Muscle of leg (tissue), 11 donors: ENCODE results near the gene PAK5. TPM values are rescaled to one million over a fixed set of nuclear protein-coding genes. Genes with fewer than 3 reads are reported as not detected.

ENCODE experiments used
- DNase-seq: peaks from one replicate; pipeline ENCODE4 v3.0.0; 2013
- H3K27ac ChIP-seq: one replicate; pipeline ENCODE4 v1.5.1; 2013; ENCODE audit warnings: mild to moderate bottlenecking, low read length, control low read depth
- H3K27me3 ChIP-seq: one replicate; pipeline ENCODE4 v1.6.1; 2013; ENCODE audit warnings: low read length; ENCODE audit not compliant: control insufficient read depth, insufficient read depth
- H3K36me3 ChIP-seq: one replicate; pipeline ENCODE4 v1.6.1; 2013; ENCODE audit warnings: low read length; ENCODE audit not compliant: control insufficient read depth, insufficient read depth
- H3K4me1 ChIP-seq: one replicate; pipeline ENCODE4 v1.6.1; 2013; ENCODE audit warnings: low read length; ENCODE audit not compliant: control insufficient read depth, insufficient read depth
- H3K4me3 ChIP-seq: one replicate; pipeline ENCODE4 v1.5.1; 2013; ENCODE audit warnings: low read length, control low read depth
- H3K9me3 ChIP-seq: replicated peaks from 2 replicates; pipeline ENCODE4 v1.6.1; 2013; ENCODE audit warnings: low read depth, low read length; ENCODE audit not compliant: control insufficient read depth
- WGBS: methylation state at CpG from one replicate; pipeline ENCODE4 v1.1.5; 2013; ENCODE audit warnings: missing lambda C conversion rate; ENCODE audit not compliant: insufficient coverage; 5-methylcytosine and 5-hydroxymethylcytosine counted together
- polyA plus RNA-seq, 8 donors: library from polyadenylated mRNA; unstranded; fragments of 120-200 nt; gene quantifications; one replicate each; pipeline versions ENCODE4 v1.2.1 to v1.2.3, GENCODE V29; 2013; ENCODE audit warnings: inconsistent platforms in 1 of 8, low replicate concordance in 1 of 8; ENCODE audit not compliant: insufficient read length in 8 of 8, insufficient read depth in 1 of 8
- total RNA-seq: library from RNA; stranded (reverse); fragments of 120-200 nt; gene quantifications from one replicate; pipeline ENCODE4 v1.2.4, GENCODE V29; 2013

Gene PAK5
- total and polyA plus RNA-seq, 9 donors: 0.04 to 0.24 (median 0.12) TPM

DNA sequence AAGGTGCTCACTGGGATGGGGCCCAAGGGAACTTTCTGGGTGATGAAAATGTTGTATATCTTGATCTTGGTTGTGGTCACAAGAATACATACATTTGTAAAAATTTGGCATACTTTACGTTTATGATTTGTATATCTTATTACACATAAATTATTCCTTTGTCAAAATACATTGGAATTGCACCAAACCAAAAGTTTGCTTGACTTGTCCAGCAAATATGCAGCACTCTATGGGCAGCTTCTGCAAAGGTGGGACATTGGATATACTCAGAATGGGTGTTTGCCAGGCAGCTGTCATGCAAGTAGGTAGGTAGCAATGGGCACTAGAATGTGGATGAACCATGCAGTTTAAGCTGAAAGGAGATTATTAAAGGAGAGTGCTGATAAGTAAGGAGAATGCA, 246.5 kb downstream of the PAK5 start:
- no CpG with 5 or more reads among the region's 1 CpG for WGBS
- no peaks in the 10 kb centered on the region for H3K27me3 ChIP-seq
- no peak overlapping the region for H3K4me3 ChIP-seq
- no peaks in the 10 kb centered on the region for H3K4me1 ChIP-seq
- no peak for DNase-seq
- H3K9me3 ChIP-seq: no peaks in the 10 kb centered on the region
- no peak overlapping the region for H3K27ac ChIP-seq
- H3K36me3 ChIP-seq: no peaks in the 10 kb centered on the region

DNA sequence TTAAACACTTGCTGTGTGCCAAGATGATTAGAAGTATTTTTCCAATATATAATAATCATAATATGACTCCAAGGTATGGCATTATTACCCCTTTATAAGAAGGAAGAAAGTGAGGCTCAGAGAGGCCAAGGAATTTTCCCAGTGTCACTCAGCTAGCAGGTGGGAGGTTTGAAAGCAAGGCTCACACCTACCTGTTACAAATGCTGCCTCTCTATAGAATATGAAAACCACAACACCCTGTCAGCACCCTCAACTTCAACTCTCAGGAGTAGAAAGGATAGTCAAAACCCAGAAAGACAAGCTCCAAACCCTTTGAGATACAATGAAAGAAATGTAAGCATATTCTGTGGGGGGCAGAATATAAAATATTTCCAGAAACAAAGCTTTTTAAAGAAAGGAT, 247.8 kb downstream of the PAK5 start:
- no peaks in the 10 kb centered on the region for H3K4me1 ChIP-seq
- H3K4me3 ChIP-seq: no peak overlapping the region
- H3K36me3 ChIP-seq: no peaks in the 10 kb centered on the region
- no peaks in the 10 kb centered on the region for H3K27me3 ChIP-seq
- no peaks in the 10 kb centered on the region for H3K9me3 ChIP-seq
- no peak for DNase-seq
- no peak overlapping the region for H3K27ac ChIP-seq

DNA sequence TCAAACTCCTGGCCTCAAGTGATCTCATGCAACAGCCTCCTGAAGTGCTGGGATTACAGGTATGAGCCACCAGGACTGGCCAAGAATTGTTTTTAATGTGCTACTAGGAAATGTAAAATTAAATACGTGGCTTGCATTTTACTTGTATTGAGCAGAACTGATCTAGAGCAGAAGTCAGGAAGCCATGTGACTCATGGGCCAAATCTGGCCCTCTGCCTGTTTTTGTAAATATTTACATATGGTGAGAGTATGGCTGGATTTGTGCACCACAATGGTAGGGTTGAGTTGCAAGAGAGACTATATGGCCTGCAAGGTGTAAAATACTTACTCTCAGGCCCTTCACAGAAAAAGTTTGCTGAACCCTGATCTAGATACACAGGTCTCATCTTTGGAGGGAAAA, 248.7 kb downstream of the PAK5 start:
- no peak overlapping the region for H3K27ac ChIP-seq
- H3K27me3 ChIP-seq: no peaks in the 10 kb centered on the region
- H3K4me1 ChIP-seq: no peaks in the 10 kb centered on the region
- H3K4me3 ChIP-seq: no peak overlapping the region
- H3K36me3 ChIP-seq: no peaks in the 10 kb centered on the region
- H3K9me3 ChIP-seq: no peaks in the 10 kb centered on the region
- WGBS: 71% methylated on average over 1 of the region's 1 CpG
- DNase-seq: no peak

DNA sequence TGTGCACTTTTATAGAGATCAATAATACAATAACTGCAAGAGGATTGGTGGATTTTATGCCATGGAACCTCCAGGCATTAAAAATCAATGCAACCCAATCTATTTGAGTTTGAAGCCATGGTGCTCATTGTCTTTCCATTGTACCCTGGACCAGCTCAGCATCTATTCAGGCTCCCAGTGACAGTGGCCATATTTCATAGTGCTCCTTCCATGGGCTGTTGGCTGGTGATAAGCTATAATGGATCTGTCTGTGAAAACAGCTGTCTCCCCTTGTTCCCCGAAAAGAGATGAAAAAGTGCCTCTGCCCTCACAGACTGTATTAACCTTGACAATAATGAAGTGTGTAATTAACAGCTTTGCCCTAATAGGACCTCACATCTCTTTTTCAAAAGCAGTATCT, 250.2 kb downstream of the PAK5 start:
- no CpG with 5 or more reads among the region's 1 CpG for WGBS
- no peaks in the 10 kb centered on the region for H3K36me3 ChIP-seq
- no peaks in the 10 kb centered on the region for H3K9me3 ChIP-seq
- no peak overlapping the region for H3K4me3 ChIP-seq
- H3K27ac ChIP-seq: no peak overlapping the region
- no peaks in the 10 kb centered on the region for H3K27me3 ChIP-seq
- no peaks in the 10 kb centered on the region for H3K4me1 ChIP-seq
- no peak for DNase-seq

DNA sequence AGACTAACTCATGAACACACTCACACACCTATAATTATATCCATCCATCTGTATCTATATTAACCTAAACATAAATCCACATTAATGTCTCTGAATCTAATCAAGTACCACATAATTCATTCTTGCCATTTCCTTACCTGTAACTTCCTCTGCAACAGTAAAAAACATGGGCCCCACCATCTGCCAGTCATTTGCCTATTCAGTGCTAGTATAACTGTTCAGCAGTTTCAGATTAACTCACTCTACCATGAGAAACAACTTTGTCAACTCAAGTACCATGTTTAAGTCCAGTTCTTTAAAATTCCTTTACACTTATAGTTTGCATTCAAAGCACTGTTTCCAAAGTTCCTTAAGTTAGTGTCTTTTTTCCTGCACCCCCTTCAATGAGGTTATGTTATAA, 255.7 kb downstream of the PAK5 start:
- Histone ChIP-seq H3K4me1 (no peaks in the 10 kb centered on the region), H3K4me3 (no peak overlapping the region), H3K27me3 (no peaks in the 10 kb centered on the region), H3K36me3 (no peaks in the 10 kb centered on the region), H3K27ac (no peak overlapping the region), H3K9me3 (no peaks in the 10 kb centered on the region)
- DNase-seq: no peak

DNA sequence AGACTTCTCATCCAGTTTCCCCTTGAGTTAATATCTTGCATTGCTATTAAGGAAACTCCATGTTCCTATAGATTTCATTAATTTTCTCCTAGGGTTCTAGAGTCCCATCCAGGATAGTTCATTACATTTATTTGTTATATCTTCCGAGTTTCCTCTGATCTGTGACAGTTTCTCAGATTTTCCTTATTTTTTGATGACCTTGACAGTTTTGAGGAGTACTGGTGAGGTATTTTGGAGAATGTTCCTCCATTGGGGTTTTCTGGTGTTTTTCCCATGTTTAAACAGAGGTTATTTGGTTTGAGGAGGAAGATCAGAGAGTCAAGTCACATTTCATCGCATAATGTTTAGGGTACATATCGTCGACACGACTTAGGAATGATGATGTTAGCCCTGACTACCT, 256.7 kb downstream of the PAK5 start:
- WGBS: no CpG with 5 or more reads among the region's 5 CpGs
- no peak overlapping the region for H3K4me3 ChIP-seq
- H3K4me1 ChIP-seq: no peaks in the 10 kb centered on the region
- no peaks in the 10 kb centered on the region for H3K36me3 ChIP-seq
- DNase-seq: no peak
- no peak overlapping the region for H3K27ac ChIP-seq
- no peaks in the 10 kb centered on the region for H3K9me3 ChIP-seq
- H3K27me3 ChIP-seq: no peaks in the 10 kb centered on the region

DNA sequence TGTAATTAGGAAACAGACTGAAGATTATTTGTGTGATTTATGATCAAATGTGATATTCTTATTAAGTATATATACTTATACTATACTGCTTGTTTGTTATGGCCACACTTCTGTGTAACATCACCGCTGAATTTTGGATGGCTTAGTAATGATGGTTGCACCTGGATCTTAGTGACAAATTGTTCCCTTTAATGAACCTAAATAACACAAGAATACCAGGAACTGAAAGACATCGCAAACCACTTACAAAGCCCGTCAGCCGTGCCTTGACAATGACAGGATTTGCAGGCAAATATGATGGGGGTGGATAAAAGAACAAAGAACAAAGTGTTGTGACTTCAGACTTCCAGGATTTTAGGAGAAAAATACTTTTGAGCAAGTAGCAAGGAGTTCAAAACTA, 257.4 kb downstream of the PAK5 start:
- 90% methylated on average over 2 of the region's 4 CpGs for WGBS
- H3K4me3 ChIP-seq: no peak overlapping the region

DNA sequence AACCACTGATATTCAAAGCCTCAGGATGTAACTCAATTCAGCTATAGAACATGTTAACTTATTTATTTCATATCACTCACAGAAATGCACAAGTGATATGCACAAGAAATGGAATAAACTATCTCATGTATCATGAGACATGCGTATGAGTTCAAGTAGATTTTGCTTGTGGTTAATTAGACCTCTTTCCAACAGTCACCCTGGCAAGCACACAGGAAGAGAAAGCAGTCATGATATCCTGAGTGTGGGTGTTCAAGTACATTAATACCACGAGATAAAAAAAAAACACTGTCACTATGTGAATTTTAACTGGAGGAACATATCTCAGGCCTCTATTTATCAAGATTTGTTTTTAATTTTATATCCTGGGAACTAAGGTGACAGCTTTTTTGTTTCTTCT, 260.3 kb downstream of the PAK5 start:
- no CpG with 5 or more reads among the region's 2 CpGs for WGBS
- no peak for DNase-seq

More for the DNA sequence above, 257.4 kb downstream of the PAK5 start:
- no peaks in the 10 kb centered on the region for H3K4me1 ChIP-seq
- H3K9me3 ChIP-seq: no peaks in the 10 kb centered on the region
- DNase-seq: no peak
- H3K36me3 ChIP-seq: no peaks in the 10 kb centered on the region
- H3K27me3 ChIP-seq: no peaks in the 10 kb centered on the region
- H3K27ac ChIP-seq: no peak overlapping the region

DNA sequence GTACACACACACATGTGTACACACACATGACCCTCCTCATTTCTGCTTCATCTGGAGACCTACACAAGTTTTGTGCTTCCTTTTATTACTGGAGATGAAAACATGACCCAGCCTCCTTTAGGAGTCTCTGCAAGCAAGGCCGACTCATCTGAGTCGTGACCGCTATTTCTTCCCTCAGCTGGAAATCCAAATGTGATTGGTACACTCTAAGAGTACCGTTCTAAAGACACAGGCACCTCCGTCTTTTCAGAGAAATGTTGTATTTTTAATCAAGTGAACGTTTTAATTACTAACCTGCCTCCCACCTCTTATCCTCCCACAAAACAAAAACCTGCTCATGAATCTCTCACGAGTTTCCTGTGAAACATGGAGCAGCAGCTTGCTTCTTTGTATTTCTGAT, 261.5 kb downstream of the PAK5 start:
- peaks cover 6% of the 10 kb centered on the region for H3K27me3 ChIP-seq
- no peaks in the 10 kb centered on the region for H3K36me3 ChIP-seq
- no peak overlapping the region for H3K27ac ChIP-seq
- no peak for DNase-seq
- no peaks in the 10 kb centered on the region for H3K9me3 ChIP-seq
- no peak overlapping the region for H3K4me3 ChIP-seq
- 90% methylated on average over 3 of the region's 7 CpGs for WGBS
- H3K4me1 ChIP-seq: no peaks in the 10 kb centered on the region

More for the DNA sequence above, 260.3 kb downstream of the PAK5 start:
- Histone ChIP-seq H3K27ac (no peak overlapping the region), H3K9me3 (no peaks in the 10 kb centered on the region), H3K4me3 (no peak overlapping the region), H3K4me1 (no peaks in the 10 kb centered on the region), H3K27me3 (peaks cover 5% of the 10 kb centered on the region), H3K36me3 (no peaks in the 10 kb centered on the region)

DNA sequence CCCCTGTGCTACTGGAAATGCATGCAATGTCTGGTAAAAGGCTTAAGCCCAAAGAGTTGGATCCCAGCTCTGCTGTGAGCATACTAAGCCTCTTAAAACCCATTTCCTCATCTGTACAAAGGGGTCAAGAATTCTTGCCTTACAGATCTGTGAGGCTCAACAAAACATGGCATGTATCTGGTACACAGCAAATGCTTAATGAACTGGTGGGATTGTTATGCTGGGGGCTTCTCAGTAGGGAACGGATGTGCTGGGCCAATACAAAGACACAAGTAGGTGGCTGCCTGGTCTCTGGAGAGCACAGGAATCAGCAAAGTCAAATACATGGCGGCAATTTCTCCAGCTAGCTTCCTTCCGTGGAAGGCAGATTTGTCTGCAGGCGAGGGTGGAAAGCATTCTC, 262.2 kb downstream of the PAK5 start:
- no peaks in the 10 kb centered on the region for H3K9me3 ChIP-seq
- H3K27ac ChIP-seq: no peak overlapping the region
- H3K4me3 ChIP-seq: no peak overlapping the region
- WGBS: 63% methylated on average over 1 of the region's 4 CpGs
- no peaks in the 10 kb centered on the region for H3K4me1 ChIP-seq
- H3K36me3 ChIP-seq: no peaks in the 10 kb centered on the region
- peaks cover 6% of the 10 kb centered on the region for H3K27me3 ChIP-seq
- no peak for DNase-seq

DNA sequence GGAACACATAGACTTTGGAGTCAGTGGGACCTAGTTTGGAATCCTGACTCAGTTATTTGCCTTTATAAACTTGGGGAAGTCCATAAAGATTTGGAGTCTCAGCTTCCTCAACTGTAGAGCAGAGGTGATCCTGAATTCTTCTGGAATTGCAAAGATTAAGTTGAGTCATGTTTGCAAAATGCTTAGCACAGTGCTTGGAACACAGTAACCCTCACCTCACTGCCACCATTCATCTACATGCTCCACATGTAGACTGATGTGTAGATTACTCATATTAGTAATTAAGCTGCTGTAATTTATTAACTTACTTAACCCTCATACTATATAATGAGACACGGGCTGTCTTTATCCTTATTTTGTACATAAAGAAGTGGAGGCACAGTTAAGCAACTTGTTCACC, 263.0 kb downstream of the PAK5 start:
- no peak for DNase-seq
- no peaks in the 10 kb centered on the region for H3K9me3 ChIP-seq
- no peak overlapping the region for H3K4me3 ChIP-seq
- peaks cover 8% of the 10 kb centered on the region for H3K27me3 ChIP-seq
- no peaks in the 10 kb centered on the region for H3K36me3 ChIP-seq
- WGBS: no CpG with 5 or more reads among the region's 1 CpG
- no peaks in the 10 kb centered on the region for H3K4me1 ChIP-seq
- no peak overlapping the region for H3K27ac ChIP-seq
